Caco-2 (cell line): ENCODE results near the gene CCL8. TPM values are rescaled to one million over a fixed set of nuclear protein-coding genes. Genes with fewer than 3 reads are reported as not detected.

Source experiments
- BruUV-seq: library from RNA; stranded (reverse); fragments of 400-500 nt; replicated peaks from 2 replicates; lab custom pipeline; 2021; lab: Mats Ljungman, UMichigan
- CTCF ChIA-PET: fragments of 300-600 bp; sonication (Branson Sonifier 250); formaldehyde crosslinking; loops from one replicate; lab custom pipeline; 2022; ENCODE audit warnings: antibody characterized with exemption; lab: Charles Lee
- POLR2A ChIA-PET: fragments of 300-600 bp; sonication (Branson Sonifier 250); formaldehyde crosslinking; loops from one replicate; lab custom pipeline; 2022; ENCODE audit warnings: antibody characterized with exemption; lab: Charles Lee
- DNase-seq, 2 experiments: peaks; one replicate each; pipeline versions ENCODE4 v3.0.0 to v3.0.0-alpha.2; 2020 to 2022
- H3K27me3 ChIP-seq: replicated peaks from 2 replicates; pipeline ENCODE4 v1.6.0; 2011; ENCODE audit warnings: low read length; ENCODE audit not compliant: control insufficient read depth, insufficient read depth
- H3K36me3 ChIP-seq: 2 replicates; pipeline ENCODE4 v1.5.1; 2011; ENCODE audit warnings: low read length; ENCODE audit not compliant: control insufficient read depth, insufficient read depth
- H3K4me1 ChIP-seq: fragments of 250-450 bp; sonication (Bioruptor Pico); 2 replicates; pipeline ENCODE4 v1.5.1; 2020; ENCODE audit warnings: mild to moderate bottlenecking
- H3K4me3 ChIP-seq: 2 replicates; pipeline ENCODE4 v1.5.1; 2011; ENCODE audit warnings: low read depth, mild to moderate bottlenecking, control low read depth, low read length
- H3K9me3 ChIP-seq: fragments of 250-450 bp; sonication (Bioruptor Pico); 2 replicates; pipeline ENCODE4 v1.5.1; 2020; ENCODE audit warnings: mild to moderate bottlenecking, moderate library complexity
- H3K27ac Mint-ChIP-seq: one replicate; pipeline ENCODE4 v1.8.0; 2022; ENCODE audit warnings: mixed read lengths; ENCODE audit not compliant: unreplicated experiment
- H3K27me3 Mint-ChIP-seq: one replicate; pipeline ENCODE4 v1.8.0; 2022; ENCODE audit warnings: mixed read lengths; ENCODE audit not compliant: insufficient read depth, unreplicated experiment
- H3K36me3 Mint-ChIP-seq: one replicate; pipeline ENCODE4 v1.8.0; 2022; ENCODE audit warnings: mild to moderate bottlenecking, mixed read lengths; ENCODE audit not compliant: insufficient read depth, unreplicated experiment
- H3K4me1 Mint-ChIP-seq: one replicate; pipeline ENCODE4 v1.8.0; 2022; ENCODE audit warnings: low read depth, mixed read lengths; ENCODE audit not compliant: unreplicated experiment
- H3K4me3 Mint-ChIP-seq: one replicate; pipeline ENCODE4 v1.8.0; 2022; ENCODE audit warnings: mild to moderate bottlenecking, moderate library complexity, mixed read lengths; ENCODE audit not compliant: unreplicated experiment
- H3K9me3 Mint-ChIP-seq: one replicate; pipeline ENCODE4 v1.8.0; 2022; ENCODE audit warnings: mixed read lengths; ENCODE audit not compliant: unreplicated experiment
- intact Hi-C: fragments of 100-400 bp; cut with micrococcal nuclease; formaldehyde crosslinking; loops from one replicate; pipeline ENCODE4 v1.10.0; 2022; ENCODE audit not compliant: unreplicated experiment
- total RNA-seq: library from RNA; stranded (reverse); gene quantifications from 2 replicates; pipeline ENCODE4 v1.2.3, GENCODE V29; 2022
- TF ChIP-seq, protein P1 (sequence below), 2 experiments: fragments of 200-600 bp in 1 of 2; IDR thresholded peaks; 1 replicate in 1 of 2; 2 replicates in 1 of 2; pipeline versions ENCODE4 v1.5.1 to v1.8.0; 2011 to 2022; ENCODE audit warnings: antibody characterized with exemption in 1 of 2, control low read depth in 1 of 2, inconsistent platforms in 1 of 2, low read depth in 1 of 2, low read length in 1 of 2, mild to moderate bottlenecking in 1 of 2, moderate library complexity in 1 of 2; ENCODE audit not compliant: insufficient read depth in 1 of 2, severe bottlenecking in 1 of 2, unreplicated experiment in 1 of 2

Gene CCL8
- total RNA-seq, 1 experiment from 2014 or later, result not detected

- H3K27ac Mint-ChIP-seq, result no peak overlapping the region
- Histone ChIP-seq H3K36me3 (no peaks in the 10 kb centered on the region), H3K9me3 (no peaks in the 10 kb centered on the region), H3K27me3 (no peaks in the 10 kb centered on the region), H3K4me1 (no peaks in the 10 kb centered on the region), H3K4me3 (no peak overlapping the region)
- no TSS peak for BruUV-seq
- no peaks in the 10 kb centered on the region for H3K36me3 Mint-ChIP-seq
- no peak overlapping the region for H3K4me3 Mint-ChIP-seq
- DNase-seq, result no peak
- POLR2A ChIA-PET, result no interaction called here
- intact Hi-C loops, result no loop called here
- CTCF ChIA-PET, result no interaction called here
- H3K4me1 Mint-ChIP-seq, result no peaks in the 10 kb centered on the region
- H3K27me3 Mint-ChIP-seq, result no peaks in the 10 kb centered on the region
- TF ChIP-seq, protein P1, sequence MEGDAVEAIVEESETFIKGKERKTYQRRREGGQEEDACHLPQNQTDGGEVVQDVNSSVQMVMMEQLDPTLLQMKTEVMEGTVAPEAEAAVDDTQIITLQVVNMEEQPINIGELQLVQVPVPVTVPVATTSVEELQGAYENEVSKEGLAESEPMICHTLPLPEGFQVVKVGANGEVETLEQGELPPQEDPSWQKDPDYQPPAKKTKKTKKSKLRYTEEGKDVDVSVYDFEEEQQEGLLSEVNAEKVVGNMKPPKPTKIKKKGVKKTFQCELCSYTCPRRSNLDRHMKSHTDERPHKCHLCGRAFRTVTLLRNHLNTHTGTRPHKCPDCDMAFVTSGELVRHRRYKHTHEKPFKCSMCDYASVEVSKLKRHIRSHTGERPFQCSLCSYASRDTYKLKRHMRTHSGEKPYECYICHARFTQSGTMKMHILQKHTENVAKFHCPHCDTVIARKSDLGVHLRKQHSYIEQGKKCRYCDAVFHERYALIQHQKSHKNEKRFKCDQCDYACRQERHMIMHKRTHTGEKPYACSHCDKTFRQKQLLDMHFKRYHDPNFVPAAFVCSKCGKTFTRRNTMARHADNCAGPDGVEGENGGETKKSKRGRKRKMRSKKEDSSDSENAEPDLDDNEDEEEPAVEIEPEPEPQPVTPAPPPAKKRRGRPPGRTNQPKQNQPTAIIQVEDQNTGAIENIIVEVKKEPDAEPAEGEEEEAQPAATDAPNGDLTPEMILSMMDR (IDR thresholded peaks at IDR 0.05; ENCODE audit: insufficient read depth in 1 of 2, low read depth in 1 of 2, low read length in 1 of 2, severe bottlenecking in 1 of 2, unreplicated experiment in 1 of 2), result no peak
- H3K9me3 Mint-ChIP-seq, result no peaks in the 10 kb centered on the region
Measured at GRCh38 chr17:34301986-34302385, 17.2 kb upstream of the CCL8 start.

DNA sequence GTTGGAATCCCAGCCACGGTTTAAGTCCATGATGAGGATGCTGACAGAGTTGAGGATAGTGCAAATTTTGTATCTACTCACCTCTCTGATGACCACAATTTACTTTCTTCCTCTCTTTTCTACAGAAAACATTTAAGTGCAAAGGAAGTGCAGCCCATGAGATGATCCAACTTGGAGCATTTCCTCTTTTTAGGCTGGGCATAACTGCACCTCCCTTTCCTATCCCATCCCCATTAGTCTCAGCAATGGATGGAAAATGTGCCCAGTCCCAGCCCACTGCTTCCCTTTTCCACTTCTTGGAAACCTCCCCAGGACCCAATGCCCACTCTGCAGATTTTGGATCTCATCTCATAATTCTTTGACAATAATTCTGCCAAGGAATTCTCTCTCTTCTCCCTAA lies 16.6 kb upstream of the CCL8 start:
- Mint-ChIP-seq H3K27ac (no peak overlapping the region), H3K4me1 (no peaks in the 10 kb centered on the region), H3K27me3 (no peaks in the 10 kb centered on the region), H3K36me3 (no peaks in the 10 kb centered on the region), H3K9me3 (no peaks in the 10 kb centered on the region), H3K4me3 (no peak overlapping the region)
- Histone ChIP-seq H3K4me1 (no peaks in the 10 kb centered on the region), H3K27me3 (no peaks in the 10 kb centered on the region), H3K36me3 (no peaks in the 10 kb centered on the region), H3K9me3 (no peaks in the 10 kb centered on the region), H3K4me3 (no peak overlapping the region)
- intact Hi-C loops, result no loop called here
- BruUV-seq, result no TSS peak
- TF ChIP-seq, protein P1 (IDR thresholded peaks at IDR 0.05; ENCODE audit: insufficient read depth in 1 of 2, low read depth in 1 of 2, low read length in 1 of 2, severe bottlenecking in 1 of 2, unreplicated experiment in 1 of 2), result no peak
- DNase-seq, result no peak
- ChIA-PET CTCF (interaction anchor here (0.8 kb wide), 1 partner anchor 59 kb away, joined by 3 read pairs; no protein-coding TSS in a partner anchor), POLR2A (no interaction called here)

DNA sequence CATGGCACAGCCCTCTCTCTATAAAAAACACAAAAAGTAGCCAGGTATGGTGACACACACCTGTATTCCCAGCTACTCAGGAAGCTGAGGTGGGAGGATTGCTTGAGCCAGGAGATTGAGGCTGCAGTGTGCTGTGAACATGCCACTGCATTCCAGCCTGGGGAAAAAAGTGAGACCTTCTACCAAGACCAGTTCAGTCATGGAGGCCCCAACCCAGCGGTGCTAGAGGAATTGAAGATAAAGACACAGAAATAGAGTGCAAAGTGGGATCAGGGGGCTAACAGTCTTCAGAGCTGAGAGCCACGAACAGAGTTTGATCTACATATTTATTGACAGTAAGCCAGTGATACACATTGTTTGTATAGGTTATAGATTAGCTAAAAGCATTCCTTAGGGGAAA lies 15.6 kb upstream of the CCL8 start:
- intact Hi-C loops, result no loop called here
- H3K27ac Mint-ChIP-seq, result no peak overlapping the region
- CTCF ChIA-PET, result interaction anchor here (0.8 kb wide), 1 partner anchor 58 kb away, joined by 3 read pairs; no protein-coding TSS in a partner anchor

More for the DNA sequence above, 15.6 kb upstream of the CCL8 start:
- H3K36me3 ChIP-seq, result no peaks in the 10 kb centered on the region
- Mint-ChIP-seq H3K4me3 (no peak overlapping the region), H3K4me1 (no peaks in the 10 kb centered on the region), H3K36me3 (no peaks in the 10 kb centered on the region), H3K27me3 (no peaks in the 10 kb centered on the region), H3K9me3 (no peaks in the 10 kb centered on the region)
- H3K4me1 ChIP-seq, result no peaks in the 10 kb centered on the region
- BruUV-seq, result no TSS peak
- POLR2A ChIA-PET, result no interaction called here
- no peak overlapping the region for H3K4me3 ChIP-seq
- no peaks in the 10 kb centered on the region for H3K27me3 ChIP-seq
- TF ChIP-seq, protein P1 (IDR thresholded peaks at IDR 0.05; ENCODE audit: insufficient read depth in 1 of 2, low read depth in 1 of 2, low read length in 1 of 2, severe bottlenecking in 1 of 2, unreplicated experiment in 1 of 2), result no peak
- no peak for DNase-seq
- H3K9me3 ChIP-seq, result no peaks in the 10 kb centered on the region
